IMR-90 (cell line): Measurements from ENCODE around the gene ACTRT3. TPM values are rescaled to one million over a fixed set of nuclear protein-coding genes. Genes with fewer than 3 reads are reported as not detected.

ENCODE experiments used
- ATAC-seq: fragments of 200-7000 bp; cut with Tn5 transposase; 2 replicates; pipeline ENCODE4 v1.9.1; 2020; ENCODE audit warnings: low read depth, mild to moderate bottlenecking, moderate library complexity
- BruUV-seq: library from RNA; stranded (reverse); fragments of 400-500 nt; replicated peaks from 2 replicates; lab custom pipeline; 2021; lab: Mats Ljungman, UMichigan
- CTCF ChIA-PET: fragments of 300-600 bp; formaldehyde crosslinking; extraction: SDS; loops from one replicate; lab custom pipeline; 2021; ENCODE audit warnings: antibody characterized with exemption; lab: Yijun Ruan, JAX
- POLR2A ChIA-PET: fragments of 300-600 bp; sonication (Branson Sonifier 250); formaldehyde crosslinking; loops from one replicate; lab custom pipeline; 2022; ENCODE audit warnings: antibody characterized with exemption; ENCODE audit not compliant: unreplicated experiment; lab: Charles Lee
- DNase-seq: peaks from one replicate; pipeline ENCODE4 v3.0.0; 2013
- H2AFZ ChIP-seq: replicated peaks from 2 replicates; pipeline ENCODE3; 2013; ENCODE audit warnings: low read length, mild to moderate bottlenecking; ENCODE audit not compliant: poor library complexity
- H2AK5ac ChIP-seq: 2 replicates; pipeline ENCODE4 v1.6.1; 2013; ENCODE audit warnings: low read depth, low read length, inconsistent platforms
- H2AK9ac ChIP-seq: replicated peaks from 2 replicates; pipeline ENCODE3; 2013; ENCODE audit warnings: mild to moderate bottlenecking, low read depth, low read length, moderate library complexity; ENCODE audit not compliant: poor library complexity
- H2BK120ac ChIP-seq: 2 replicates; pipeline ENCODE4 v1.6.1; 2013; ENCODE audit warnings: low read depth, low read length, inconsistent platforms
- H2BK15ac ChIP-seq: 3 replicates; pipeline ENCODE4 v1.6.1; 2013; ENCODE audit warnings: low read depth, low read length, inconsistent platforms
- H2BK20ac ChIP-seq: 2 replicates; pipeline ENCODE4 v1.6.1; 2013; ENCODE audit warnings: low read depth, mild to moderate bottlenecking, inconsistent platforms, low read length, moderate library complexity
- H2BK5ac ChIP-seq: 2 replicates; pipeline ENCODE4 v1.6.1; 2013; ENCODE audit warnings: mild to moderate bottlenecking, low read depth, low read length, inconsistent platforms; ENCODE audit not compliant: poor library complexity, severe bottlenecking
- H3K14ac ChIP-seq: replicated peaks from 2 replicates; pipeline ENCODE4 v1.6.1; 2013; ENCODE audit warnings: low read depth, low read length, inconsistent platforms
- H3K18ac ChIP-seq: 2 replicates; pipeline ENCODE4 v1.6.1; 2013; ENCODE audit warnings: low read depth, low read length, control low read depth
- H3K23ac ChIP-seq: 2 replicates; pipeline ENCODE4 v1.6.1; 2013; ENCODE audit warnings: low read depth, low read length, inconsistent platforms
- H3K27ac ChIP-seq: 2 replicates; pipeline ENCODE4 v1.5.1; 2013; ENCODE audit warnings: mild to moderate bottlenecking, control low read depth, low read length; ENCODE audit not compliant: insufficient read depth
- H3K27me3 ChIP-seq: 2 replicates; pipeline ENCODE4 v1.6.1; 2013; ENCODE audit warnings: low read length; ENCODE audit not compliant: control insufficient read depth, insufficient read depth
- H3K36me3 ChIP-seq: 2 replicates; pipeline ENCODE4 v1.6.1; 2013; ENCODE audit warnings: low read length, mixed read lengths; ENCODE audit not compliant: control insufficient read depth, insufficient read depth
- H3K4ac ChIP-seq: 2 replicates; pipeline ENCODE4 v1.6.1; 2013; ENCODE audit warnings: low read depth, low read length, inconsistent platforms
- H3K4me1 ChIP-seq: 2 replicates; pipeline ENCODE4 v1.6.1; 2013; ENCODE audit warnings: low read length, mixed read lengths; ENCODE audit not compliant: control insufficient read depth, insufficient read depth
- H3K4me2 ChIP-seq: 2 replicates; pipeline ENCODE4 v1.6.1; 2013; ENCODE audit warnings: low read depth, mild to moderate bottlenecking, control low read depth, low read length, moderate library complexity
- H3K4me3 ChIP-seq: 2 replicates; pipeline ENCODE4 v1.5.1; 2013; ENCODE audit warnings: low read depth, mild to moderate bottlenecking, control low read depth, low read length, moderate library complexity; ENCODE audit not compliant: insufficient read depth
- H3K56ac ChIP-seq: 2 replicates; pipeline ENCODE4 v1.6.1; 2013; ENCODE audit warnings: low read length, inconsistent platforms; ENCODE audit not compliant: insufficient read depth; ENCODE audit errors: extremely low read depth
- H3K79me1 ChIP-seq, 2 experiments: 2 replicates each; pipeline ENCODE4 v1.6.1; 2013; ENCODE audit warnings: low read length in 2 of 2, inconsistent platforms in 1 of 2, low read depth in 1 of 2
- H3K9ac ChIP-seq: 2 replicates; pipeline ENCODE4 v1.6.1; 2013; ENCODE audit warnings: low read depth, low read length, control low read depth
- H3K9me1 ChIP-seq: 2 replicates; pipeline ENCODE4 v1.6.1; 2013; ENCODE audit warnings: low read length, inconsistent platforms; ENCODE audit not compliant: insufficient read depth
- H3K9me3 ChIP-seq: 2 replicates; pipeline ENCODE4 v1.6.1; 2013; ENCODE audit warnings: low read length; ENCODE audit not compliant: control insufficient read depth, insufficient read depth
- H4K20me1 ChIP-seq: 2 replicates; pipeline ENCODE4 v1.6.1; 2013; ENCODE audit warnings: low read length, inconsistent platforms; ENCODE audit not compliant: insufficient read depth
- H4K5ac ChIP-seq: 2 replicates; pipeline ENCODE4 v1.6.1; 2013; ENCODE audit warnings: mild to moderate bottlenecking, low read depth, low read length, control low read depth
- H4K8ac ChIP-seq, 2 experiments: 2 replicates each; pipeline ENCODE4 v1.6.1; 2013; ENCODE audit warnings: low read depth in 2 of 2, low read length in 2 of 2, control low read depth in 1 of 2, inconsistent platforms in 1 of 2
- H4K91ac ChIP-seq: 2 replicates; pipeline ENCODE4 v1.6.1; 2013; ENCODE audit warnings: low read depth, low read length, inconsistent platforms; ENCODE audit not compliant: insufficient read depth
- CEBPB ChIP-seq: IDR thresholded peaks from 2 replicates; pipeline ENCODE4 v1.6.1; 2012; ENCODE audit warnings: low read depth, low read length, improper control_type of control experiment
- FOS ChIP-seq: fragments of 150-350 bp; IDR thresholded peaks from 2 replicates; pipeline ENCODE4 v1.6.1; 2016; ENCODE audit warnings: low read depth, low read length
- RAD21 ChIP-seq: IDR thresholded peaks from 2 replicates; pipeline ENCODE4 v1.6.1; 2012; ENCODE audit warnings: low read length, improper control_type of control experiment
- RCOR1 ChIP-seq: IDR thresholded peaks from 2 replicates; pipeline ENCODE4 v1.6.1; 2012; ENCODE audit warnings: mild to moderate bottlenecking, low read length, improper control_type of control experiment; ENCODE audit not compliant: insufficient replicate concordance
- USF2 ChIP-seq: fragments of 150-350 bp; IDR thresholded peaks from 2 replicates; pipeline ENCODE4 v1.6.1; 2017; ENCODE audit warnings: mild to moderate bottlenecking, antibody characterized with exemption, low read length, low read depth
- WGBS, 2 experiments: methylation state at CpG; one replicate each; pipeline versions ENCODE4 v1.1.5 to v1.1.7; 2013; ENCODE audit warnings: missing lambda C conversion rate in 2 of 2; ENCODE audit not compliant: insufficient read length in 1 of 2; ENCODE audit errors: extremely low coverage in 2 of 2; 5-methylcytosine and 5-hydroxymethylcytosine counted together
- dilution Hi-C: fragments of 300-500 bp; cut with HindIII; formaldehyde crosslinking; loops from one replicate; pipeline ENCODE4 v1.14.3; 2018; ENCODE audit warnings: low sequenced_read_pairs; ENCODE audit not compliant: unreplicated experiment
- in situ Hi-C: fragments of 300-500 bp; cut with MboI; formaldehyde crosslinking; loops from 3 replicates; pipeline ENCODE4 v1.14.3; 2019; ENCODE audit warnings: low sequenced_read_pairs, inconsistent platforms, mixed read lengths
- intact Hi-C: fragments of 100-400 bp; cut with micrococcal nuclease; formaldehyde crosslinking; loops from 2 replicates; pipeline ENCODE4 v1.10.0; 2022
- polyA plus RNA-seq, 3 experiments: library from polyadenylated mRNA; depleted of rRNA; stranded (reverse); fragments of >200 nt; gene quantifications; 2 replicates each; pipeline ENCODE4 v1.2.3, GENCODE V29; 2012; ENCODE audit warnings: low replicate concordance in 1 of 3
- total RNA-seq: library from RNA; depleted of rRNA; stranded (reverse); fragments of >200 nt; gene quantifications from 2 replicates; pipeline ENCODE4 v1.2.3, GENCODE V29; 2012

ACTRT3 gene
- total and polyA plus RNA-seq, 2 of the 4 experiments (the other 2 are of a cell fraction): 0.97 to 2.5 TPM

GRCh38 chr3:169781209-169781855 lies 12.0 kb upstream of the ACTRT3 start:
- in situ Hi-C loops: no loop called here
- H2AK5ac ChIP-seq: no peak overlapping the region
- POLR2A ChIA-PET: no interaction called here
- H2AFZ ChIP-seq: no peak overlapping the region
- no peak overlapping the region for H4K91ac ChIP-seq
- H3K56ac ChIP-seq: no peak overlapping the region
- H3K36me3 ChIP-seq: peaks cover 42% of the 10 kb centered on the region
- H3K4me3 ChIP-seq: no peak overlapping the region
- no peak for TF ChIP-seq RCOR1
- TF ChIP-seq FOS: no peak
- TF ChIP-seq CEBPB: no peak
- no peak for TF ChIP-seq USF2
- no peak for TF ChIP-seq RAD21
- H3K27me3 ChIP-seq: no peaks in the 10 kb centered on the region
- no peaks in the 10 kb centered on the region for H4K20me1 ChIP-seq
- H4K8ac ChIP-seq: no peak overlapping the region
- no peaks in the 10 kb centered on the region for H3K9me3 ChIP-seq
- BruUV-seq: no TSS peak
- no peak overlapping the region for H3K9ac ChIP-seq
- H2BK5ac ChIP-seq: no peak overlapping the region
- 91% methylated on average over 4 of the region's 4 CpGs; no CpG with 5 or more reads in 1 of the 2 experiments for WGBS, 2 experiments
- dilution Hi-C loops: no loop called here
- H3K4me2 ChIP-seq: no peak overlapping the region
- no peak overlapping the region for H3K27ac ChIP-seq
- no peak overlapping the region for H3K14ac ChIP-seq
- H3K23ac ChIP-seq: no peak overlapping the region
- H3K79me1 ChIP-seq: peaks cover 21 to 23% of the 10 kb centered on the region in 2 experiments
- no peak overlapping the region for H3K18ac ChIP-seq
- ATAC-seq (no peak), DNase-seq (no peak)
- no peak overlapping the region for H4K5ac ChIP-seq
- no peak overlapping the region for H2BK15ac ChIP-seq
- CTCF ChIA-PET: no interaction called here
- no peak overlapping the region for H2BK120ac ChIP-seq
- intact Hi-C loops: no loop called here
- H2BK20ac ChIP-seq: no peak overlapping the region
- no peak overlapping the region for H3K4ac ChIP-seq
- no peaks in the 10 kb centered on the region for H3K4me1 ChIP-seq
- no peaks in the 10 kb centered on the region for H3K9me1 ChIP-seq
- H2AK9ac ChIP-seq: no peak overlapping the region
